GM18873 (cell line): Measurements from ENCODE around the gene ADD1.

Experiments
- ATAC-seq: cut with Tn5 transposase; IDR thresholded peaks from one replicate; pipeline ENCODE4 v1.9.1; 2021; ENCODE audit warnings: mild to moderate bottlenecking, moderate library complexity, moderate number of reproducible peaks; ENCODE audit not compliant: unreplicated experiment, low FRiP score

The ADD1 gene

DNA sequence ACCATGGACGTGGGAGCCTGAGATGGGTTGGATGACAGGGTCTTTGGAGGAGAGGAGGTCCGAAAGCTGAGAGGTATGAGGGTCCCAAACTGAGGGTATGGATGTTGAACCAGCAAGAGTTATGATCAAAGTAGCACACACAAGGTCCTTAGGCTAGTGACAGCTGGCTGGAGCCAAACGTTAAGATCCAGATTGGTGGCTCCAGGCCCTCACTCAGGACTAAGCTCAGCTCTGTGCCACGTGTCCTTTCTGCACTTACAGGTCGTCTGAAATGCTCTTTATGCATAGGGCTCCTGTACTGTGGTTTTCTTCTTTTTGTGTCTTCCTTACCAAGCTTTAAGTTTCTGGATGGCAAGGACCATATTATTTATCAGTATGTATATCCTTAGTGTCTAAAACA is 35.4 kb downstream of the ADD1 start:
- no peak for ATAC-seq

DNA sequence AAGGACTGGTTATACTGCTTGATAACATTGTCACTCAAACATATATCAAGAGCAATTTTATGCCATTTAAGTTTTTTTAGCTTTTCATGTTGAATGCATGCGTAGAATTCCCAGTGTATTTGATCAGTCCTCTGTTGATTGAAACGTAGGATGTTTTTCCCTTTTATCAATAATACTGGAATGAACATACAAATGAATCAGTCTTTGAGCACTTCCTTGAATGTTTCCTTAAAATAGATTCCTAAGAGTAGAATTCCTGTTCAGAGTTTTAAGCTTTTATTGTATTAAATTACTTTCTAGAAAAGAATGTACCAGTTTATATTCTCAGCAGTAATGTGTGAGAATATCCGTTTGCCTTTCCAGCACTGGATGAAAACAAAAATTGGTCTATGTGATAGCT is 37.8 kb downstream of the ADD1 start:
- ATAC-seq, result no peak

DNA sequence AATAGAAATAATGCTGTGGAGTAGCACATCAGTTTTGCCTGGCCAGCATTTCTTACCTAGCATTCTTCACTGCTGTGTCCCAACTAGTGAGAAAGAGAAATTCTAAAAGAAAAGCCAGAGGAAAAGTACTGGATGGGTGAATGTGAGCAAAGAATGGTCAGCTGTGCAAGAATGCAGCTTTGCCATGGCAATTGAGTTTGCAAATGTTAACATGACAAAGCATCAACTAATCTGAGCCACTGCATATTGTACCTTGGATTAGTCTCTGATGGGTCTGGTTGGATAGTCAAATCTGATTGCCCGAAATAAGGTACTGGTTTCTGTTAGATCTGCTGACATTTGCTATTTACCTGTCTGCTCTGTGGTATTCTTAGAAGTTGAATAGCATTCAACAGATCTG is 38.7 kb downstream of the ADD1 start:
- ATAC-seq, result no peak

- no peak for ATAC-seq
Observed at GRCh38 chr4:2886161-2886560, 42.5 kb downstream of the ADD1 start.

- no peak for ATAC-seq
Observed at GRCh38 chr4:2886622-2887021, 43.0 kb downstream of the ADD1 start.

DNA sequence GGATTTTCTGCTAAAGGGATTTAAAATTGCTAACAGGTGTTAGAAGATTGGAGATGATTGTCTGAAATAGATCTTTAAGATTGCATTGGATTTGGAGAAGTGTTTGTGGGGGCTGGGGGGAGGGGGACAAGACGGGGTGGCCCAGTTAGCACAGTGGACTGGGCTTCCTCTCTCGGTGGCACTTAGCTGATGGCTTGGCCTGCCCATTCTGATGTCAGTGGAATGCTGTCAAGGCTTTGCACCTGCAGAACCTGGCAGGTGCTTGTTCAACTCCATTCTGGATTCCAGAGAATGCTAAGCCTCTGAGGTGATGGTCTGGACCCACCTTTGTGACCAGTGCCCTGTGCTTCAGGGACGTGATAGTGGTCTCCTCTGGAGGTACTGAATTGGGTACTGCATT is 43.7 kb downstream of the ADD1 start:
- ATAC-seq, result no peak

DNA sequence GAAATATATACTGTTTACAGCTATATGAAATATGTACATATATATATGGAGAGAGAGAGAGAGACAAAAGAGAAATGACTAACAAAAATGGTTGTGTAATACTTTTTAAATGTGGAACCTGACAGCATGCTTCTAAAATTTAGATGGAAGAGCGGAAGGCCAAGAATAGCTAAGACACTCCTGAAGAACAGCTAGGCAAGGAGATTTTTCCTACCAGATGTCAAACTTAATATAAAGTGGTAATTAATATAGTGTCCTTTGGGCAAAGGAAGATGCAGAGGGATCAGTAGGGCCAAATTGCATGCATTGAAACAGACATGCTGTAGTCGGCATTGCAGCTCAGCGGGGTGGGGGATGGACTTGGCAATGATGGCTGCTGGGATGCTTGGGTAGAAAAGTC is 45.2 kb downstream of the ADD1 start:
- ATAC-seq, result no peak

DNA sequence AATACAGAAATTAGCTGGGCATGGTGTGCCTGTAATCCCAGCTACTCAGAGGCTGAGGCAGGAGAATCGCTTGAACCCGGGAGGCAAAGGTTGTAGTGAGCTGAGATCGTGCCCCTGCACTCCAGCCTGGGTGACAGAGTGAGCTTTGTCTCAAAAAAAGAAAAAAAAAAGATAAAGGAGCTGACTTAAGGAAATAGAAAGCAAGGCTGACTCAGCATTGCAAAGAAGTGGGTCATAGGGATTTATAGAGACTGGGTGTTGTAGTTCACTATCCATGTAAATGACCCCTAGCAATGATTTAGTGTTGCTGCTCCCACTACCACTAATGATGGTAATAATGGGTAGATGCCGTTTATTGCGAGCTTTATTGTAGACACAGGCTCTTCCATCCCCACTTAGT is 47.6 kb downstream of the ADD1 start:
- no peak for ATAC-seq

DNA sequence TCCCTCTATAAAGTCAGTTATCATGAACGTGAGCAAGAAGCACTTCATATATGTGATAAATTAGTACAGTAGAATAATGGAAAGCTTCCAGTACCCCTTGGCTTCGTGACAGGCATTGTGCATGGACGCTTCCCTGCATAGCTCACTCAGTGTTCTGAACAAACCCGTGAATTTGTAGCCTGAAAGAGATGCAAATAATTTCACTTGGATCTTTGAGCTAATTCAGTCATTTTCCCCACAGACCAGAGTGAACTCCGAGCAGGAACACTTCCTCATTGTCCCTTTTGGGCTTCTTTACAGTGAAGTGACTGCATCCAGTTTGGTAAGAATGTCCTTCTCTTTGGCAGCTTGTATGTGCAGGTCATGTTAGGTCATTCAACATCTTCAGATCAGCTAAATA is 50.1 kb downstream of the ADD1 start:
- ATAC-seq, result no peak

DNA sequence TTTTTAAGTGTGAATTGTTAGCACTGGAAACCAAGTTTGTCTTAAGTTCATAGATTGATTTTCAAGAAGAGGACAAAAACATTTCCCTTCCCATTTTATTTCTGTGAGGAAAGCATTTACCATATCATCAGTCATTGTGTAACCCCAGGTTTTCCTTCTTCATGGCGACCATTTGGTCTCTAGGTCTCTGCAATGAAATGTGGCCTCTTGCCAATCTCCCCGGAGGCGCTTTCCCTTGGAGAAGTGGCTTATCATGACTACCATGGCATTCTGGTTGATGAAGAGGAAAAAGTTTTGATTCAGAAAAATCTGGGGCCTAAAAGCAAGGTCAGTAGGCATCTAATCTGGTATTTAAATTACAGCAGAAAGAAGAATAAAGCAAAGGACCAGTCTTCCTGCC is 54.4 kb downstream of the ADD1 start:
- ATAC-seq, result no peak

DNA sequence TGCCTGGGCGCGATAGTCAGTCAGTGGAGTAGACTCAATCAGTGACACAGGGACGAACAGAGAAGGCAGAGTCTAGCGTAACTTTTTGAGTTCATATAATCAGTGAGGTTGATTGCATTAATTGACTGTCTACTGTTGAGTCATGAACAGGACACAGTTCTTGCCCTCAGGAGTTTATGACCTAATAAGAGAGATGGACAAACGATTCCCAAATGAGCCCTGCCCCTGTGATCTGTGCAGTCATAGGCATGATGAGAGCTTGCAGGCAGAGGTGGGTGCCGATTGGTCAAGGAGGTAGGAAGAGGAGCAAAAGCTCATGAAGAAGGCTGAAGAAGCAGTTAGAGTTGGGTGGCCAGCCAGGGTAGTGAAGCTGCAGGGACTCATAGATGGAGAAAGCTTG is 57.1 kb downstream of the ADD1 start:
- no peak for ATAC-seq

GRCh38 chr4:2901186-2901585 is 57.5 kb downstream of the ADD1 start:
- ATAC-seq, result no peak

DNA sequence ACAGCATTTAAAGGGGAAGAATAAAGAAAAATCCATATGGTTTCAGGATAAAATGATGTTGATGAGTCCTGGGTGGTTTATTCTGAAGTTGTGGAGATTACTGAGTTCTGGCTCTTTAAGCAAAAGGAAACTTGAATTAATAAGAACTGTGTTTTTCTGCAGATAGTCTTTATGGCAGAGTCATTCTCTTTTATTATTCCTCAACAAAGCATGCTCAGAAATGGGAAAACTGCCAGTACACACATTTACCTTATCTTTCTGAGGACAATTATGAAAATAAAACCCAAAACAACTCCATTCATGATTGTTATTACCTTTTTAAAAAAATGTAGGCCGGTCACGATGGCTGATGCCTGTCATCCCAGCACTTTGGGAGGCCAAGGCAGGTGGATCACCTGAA is 58.5 kb downstream of the ADD1 start:
- no peak for ATAC-seq

- no peak for ATAC-seq
Observed at GRCh38 chr4:2905544-2905943, 61.9 kb downstream of the ADD1 start.

DNA sequence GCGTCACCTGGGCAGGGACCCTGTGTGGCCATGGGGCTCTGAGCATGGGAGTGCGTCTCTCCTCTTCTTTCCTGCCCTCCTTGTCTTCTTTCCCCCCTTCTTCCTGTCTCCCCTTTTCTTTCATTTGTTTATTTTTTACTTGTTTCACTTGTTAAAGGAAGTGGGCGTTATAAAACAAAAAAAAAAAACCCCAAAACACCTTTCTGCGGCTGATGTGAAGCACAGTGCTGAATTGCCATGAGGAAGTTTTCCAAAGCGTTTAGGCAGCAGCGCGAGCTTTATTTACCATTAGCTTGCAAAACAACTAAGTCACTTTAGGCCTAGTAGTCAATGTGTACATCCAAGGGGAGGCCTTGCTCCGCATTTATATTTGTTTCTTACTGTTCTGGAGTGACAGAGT is 62.6 kb downstream of the ADD1 start:
- no peak for ATAC-seq

DNA sequence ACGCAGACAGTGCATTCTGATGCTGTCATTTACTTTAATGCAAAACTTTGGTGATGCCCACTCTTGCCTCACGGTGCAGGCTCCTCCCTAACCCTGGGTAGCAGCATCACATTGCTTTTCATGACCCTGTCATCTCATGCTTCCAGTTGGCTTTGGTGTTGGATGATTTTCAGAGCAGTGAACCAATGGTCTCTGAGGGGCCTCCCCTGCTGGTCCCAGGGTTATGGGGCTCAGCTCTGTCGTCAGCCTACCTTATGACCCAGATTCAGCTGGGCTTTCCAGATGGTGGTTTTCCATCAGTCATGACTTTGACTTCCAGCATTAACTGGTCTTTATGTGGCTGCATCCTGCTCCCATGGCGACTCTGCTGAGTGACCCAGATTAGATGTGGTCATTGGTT is 63.6 kb downstream of the ADD1 start:
- ATAC-seq, result no peak

DNA sequence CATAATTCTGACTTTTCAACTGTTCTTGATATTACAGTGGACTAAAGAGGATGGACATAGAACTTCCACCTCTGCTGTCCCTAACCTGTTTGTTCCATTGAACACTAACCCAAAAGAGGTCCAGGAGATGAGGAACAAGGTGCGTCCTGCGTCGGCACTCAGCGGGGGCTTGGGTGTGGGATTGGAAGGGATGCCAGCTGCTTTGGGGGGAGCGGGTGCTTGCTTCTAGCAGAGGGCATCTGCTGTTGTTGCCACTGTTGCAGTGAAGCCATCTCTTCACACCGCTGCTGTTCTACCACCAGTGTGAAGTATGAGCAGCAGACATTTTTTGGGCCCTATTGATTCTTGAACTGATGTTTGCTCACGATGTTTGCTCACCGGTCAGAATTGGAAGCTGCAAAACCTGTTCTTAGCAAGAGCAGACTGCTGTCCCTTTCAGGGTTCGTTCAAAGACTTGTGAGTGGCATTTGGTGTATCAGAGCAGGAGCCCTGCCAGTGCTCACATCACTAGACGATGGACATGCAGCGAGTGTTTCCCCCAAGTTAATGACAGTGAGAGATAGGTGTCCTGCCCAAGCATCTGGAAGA is 64.2 kb downstream of the ADD1 start:
- ATAC-seq, result no peak

DNA sequence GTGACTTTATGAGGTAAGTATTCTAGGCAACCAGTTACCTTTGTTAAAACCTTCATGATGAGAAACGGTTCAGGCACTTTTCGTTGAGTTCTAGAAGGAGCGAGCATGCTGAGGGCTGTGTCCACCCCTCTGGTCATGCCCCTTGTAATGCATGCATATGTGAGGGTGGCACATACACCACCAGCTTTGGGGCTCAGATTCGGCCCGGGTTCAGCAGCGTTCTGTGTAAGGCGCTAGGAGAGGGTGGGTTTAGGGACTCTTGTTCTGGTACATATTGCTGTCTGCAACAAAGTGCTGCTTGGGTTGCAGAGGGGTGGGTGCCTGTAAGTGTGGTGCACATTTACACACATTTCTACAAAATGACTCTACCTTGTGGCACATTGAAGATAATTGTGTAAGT is 65.0 kb downstream of the ADD1 start:
- ATAC-seq, result no peak

- no peak for ATAC-seq
Observed at GRCh38 chr4:2909583-2909982, 65.9 kb downstream of the ADD1 start.

DNA sequence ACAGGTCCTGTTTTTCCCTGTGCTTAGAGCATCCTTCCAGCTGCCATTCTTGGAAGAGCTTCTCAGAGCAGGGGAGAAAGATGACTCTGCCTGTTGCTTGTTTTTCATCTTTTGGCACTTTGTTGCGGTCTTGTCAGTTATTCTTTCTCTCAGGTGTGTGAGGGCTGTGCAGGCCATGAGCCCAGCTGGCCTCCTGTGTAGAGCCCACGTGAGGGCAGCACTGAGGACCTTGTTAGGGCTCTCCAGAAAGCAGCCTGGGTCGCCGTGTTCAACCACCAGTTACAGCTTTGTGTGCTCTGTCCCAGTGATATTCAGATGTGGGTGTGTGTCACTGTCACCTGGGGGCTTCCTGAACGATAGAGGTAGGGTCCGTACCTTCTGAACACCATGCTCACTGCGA is 66.8 kb downstream of the ADD1 start:
- no peak for ATAC-seq

GRCh38 chr4:2911868-2912267 is 68.2 kb downstream of the ADD1 start:
- ATAC-seq, result no peak

DNA sequence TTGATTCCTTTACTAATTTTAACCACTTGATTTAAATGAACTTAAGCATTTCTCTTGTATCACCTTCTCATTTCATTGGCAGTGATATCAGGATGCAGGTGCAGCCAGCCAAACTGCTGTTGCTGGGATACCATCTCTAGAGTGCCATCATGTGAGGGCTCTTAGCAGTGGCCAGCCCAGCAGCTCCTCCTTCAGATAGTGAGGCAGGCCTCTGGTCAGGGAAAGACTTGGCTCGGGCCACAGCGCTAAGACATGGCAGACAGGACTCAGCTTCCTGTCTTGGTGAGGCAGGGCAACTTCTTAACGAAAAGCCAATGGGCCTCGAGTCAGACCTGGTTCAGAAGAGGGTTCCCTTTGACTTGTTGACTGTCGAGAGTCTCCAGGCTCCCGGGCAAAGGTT is 69.5 kb downstream of the ADD1 start:
- no peak for ATAC-seq
